Measurements from ENCODE around the gene ZNF12. TPM values are rescaled to one million over a fixed set of nuclear protein-coding genes. Genes with fewer than 3 reads are reported as not detected.
A peak's percentile ranks its signal among the peaks of the same experiment; 100 is the strongest.

The ZNF12 gene
- total RNA-seq, 1 donor from 2014 or later: 25.0 TPM

DNA sequence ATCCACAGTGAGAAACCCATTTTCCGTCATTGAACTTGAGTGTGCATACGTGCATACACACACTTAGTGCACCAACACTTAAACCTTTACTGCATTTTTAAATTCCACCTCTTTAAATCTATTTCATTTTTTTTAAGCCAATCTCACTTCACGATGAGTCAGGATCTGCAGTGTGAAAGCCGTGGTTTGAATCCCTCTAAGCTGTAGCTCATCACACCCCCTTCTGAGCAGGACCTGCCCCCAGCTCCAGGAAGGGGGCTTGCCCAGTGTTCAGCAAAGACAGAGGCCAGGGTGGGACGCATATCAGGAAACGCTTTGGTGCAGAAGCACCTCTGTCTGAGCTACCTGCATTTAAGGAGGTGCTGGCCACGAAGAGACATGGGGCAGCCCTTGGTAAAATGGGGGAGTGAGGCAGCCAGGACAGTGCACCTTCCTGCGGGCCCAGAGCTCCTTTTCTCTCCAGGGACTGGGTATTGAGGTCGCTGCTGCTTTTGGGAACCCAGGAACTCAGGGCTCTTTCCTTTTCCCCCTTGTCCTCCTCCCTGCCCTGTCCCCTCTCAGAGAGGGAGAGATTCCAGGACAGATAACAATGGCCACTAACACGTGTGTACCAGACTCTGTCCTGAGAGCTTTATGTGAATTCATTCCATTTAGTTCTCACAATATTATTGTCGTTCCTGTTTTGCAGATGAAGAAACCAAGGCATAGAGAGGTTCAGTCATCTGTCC, 48.0 kb downstream of the ZNF12 start:
- DNase-seq (peak; percentile 31), ATAC-seq (no peak)
- H3K27me3 ChIP-seq: no peaks in the 10 kb centered on the region
- H3K36me3 ChIP-seq: peaks cover 11% of the 10 kb centered on the region
- H3K9me3 ChIP-seq: no peaks in the 10 kb centered on the region
- H3K4me3 ChIP-seq: no peak overlapping the region
- TF ChIP-seq, protein P1, sequence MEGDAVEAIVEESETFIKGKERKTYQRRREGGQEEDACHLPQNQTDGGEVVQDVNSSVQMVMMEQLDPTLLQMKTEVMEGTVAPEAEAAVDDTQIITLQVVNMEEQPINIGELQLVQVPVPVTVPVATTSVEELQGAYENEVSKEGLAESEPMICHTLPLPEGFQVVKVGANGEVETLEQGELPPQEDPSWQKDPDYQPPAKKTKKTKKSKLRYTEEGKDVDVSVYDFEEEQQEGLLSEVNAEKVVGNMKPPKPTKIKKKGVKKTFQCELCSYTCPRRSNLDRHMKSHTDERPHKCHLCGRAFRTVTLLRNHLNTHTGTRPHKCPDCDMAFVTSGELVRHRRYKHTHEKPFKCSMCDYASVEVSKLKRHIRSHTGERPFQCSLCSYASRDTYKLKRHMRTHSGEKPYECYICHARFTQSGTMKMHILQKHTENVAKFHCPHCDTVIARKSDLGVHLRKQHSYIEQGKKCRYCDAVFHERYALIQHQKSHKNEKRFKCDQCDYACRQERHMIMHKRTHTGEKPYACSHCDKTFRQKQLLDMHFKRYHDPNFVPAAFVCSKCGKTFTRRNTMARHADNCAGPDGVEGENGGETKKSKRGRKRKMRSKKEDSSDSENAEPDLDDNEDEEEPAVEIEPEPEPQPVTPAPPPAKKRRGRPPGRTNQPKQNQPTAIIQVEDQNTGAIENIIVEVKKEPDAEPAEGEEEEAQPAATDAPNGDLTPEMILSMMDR (IDR thresholded peaks at IDR 0.05): no peak
- intact Hi-C loops (cut with DNase I): no loop called here
- no peak overlapping the region for H3K27ac ChIP-seq
- no peaks in the 10 kb centered on the region for H3K4me1 ChIP-seq

DNA sequence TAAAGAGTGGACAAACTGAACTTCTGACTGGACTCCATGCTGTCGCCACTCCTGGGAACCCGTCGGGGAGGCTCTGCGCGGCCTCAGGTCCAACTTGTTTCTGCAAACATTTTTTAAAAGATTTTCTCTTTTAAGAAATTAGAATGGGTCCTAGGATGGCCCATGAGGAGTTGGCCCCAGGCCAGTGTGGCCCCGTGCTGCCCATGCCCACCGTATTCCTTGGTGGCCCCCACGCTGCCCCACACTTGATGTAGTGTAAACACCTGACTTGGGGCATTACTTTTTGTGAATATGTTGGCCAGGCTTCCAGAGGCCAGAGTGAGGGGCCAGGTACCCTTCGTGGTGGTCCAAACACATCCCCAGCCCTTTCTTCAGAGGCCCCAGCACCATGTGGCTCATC, 50.3 kb downstream of the ZNF12 start:
- TF ChIP-seq, protein P1 (IDR thresholded peaks at IDR 0.05): no peak
- intact Hi-C loops (cut with DNase I): no loop called here
- H3K4me1 ChIP-seq: no peaks in the 10 kb centered on the region
- DNase-seq (peak; percentile 42), ATAC-seq (no peak)
- H3K9me3 ChIP-seq: no peaks in the 10 kb centered on the region
- no peak overlapping the region for H3K4me3 ChIP-seq
- no peaks in the 10 kb centered on the region for H3K27me3 ChIP-seq
- H3K27ac ChIP-seq: no peak overlapping the region
- peaks cover 11% of the 10 kb centered on the region for H3K36me3 ChIP-seq

DNA sequence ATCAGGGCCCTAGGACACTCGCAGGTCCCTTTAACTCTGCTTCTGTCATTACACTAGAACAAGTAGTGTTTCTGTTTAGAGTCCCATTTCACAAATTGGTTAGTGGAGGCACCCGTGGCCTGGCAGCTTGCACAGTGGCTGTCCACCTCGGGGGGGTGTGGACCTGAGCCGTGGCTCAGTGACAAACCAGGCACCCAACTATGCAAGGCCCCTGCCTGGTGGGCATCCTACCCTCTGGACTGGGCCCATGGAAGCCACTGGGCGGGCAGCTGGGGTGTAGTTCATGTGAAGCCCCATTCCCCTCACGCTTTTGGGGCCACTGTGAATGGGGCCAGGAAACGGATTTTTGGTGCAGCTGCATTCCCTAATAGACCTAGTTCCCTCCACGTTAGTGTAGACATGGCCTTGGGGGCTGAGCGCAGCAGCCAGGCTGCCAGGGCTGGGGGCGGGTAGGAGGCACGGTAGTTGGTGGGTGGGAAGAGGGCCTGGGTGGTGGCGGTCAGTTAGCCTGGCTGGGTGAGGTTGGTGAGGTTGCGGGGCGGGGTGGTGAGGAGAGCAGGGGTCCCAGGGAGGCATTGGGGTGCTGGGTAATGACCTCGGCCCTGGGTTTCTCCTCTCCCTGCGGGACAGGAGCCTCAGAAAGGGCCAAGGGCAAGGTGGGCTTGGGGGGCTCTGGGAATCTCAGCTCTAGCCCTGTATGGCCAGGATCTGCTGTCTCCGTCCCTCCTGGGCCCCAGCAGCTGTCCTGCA, 50.9 kb downstream of the ZNF12 start:
- H3K4me1 ChIP-seq: no peaks in the 10 kb centered on the region
- no peaks in the 10 kb centered on the region for H3K27me3 ChIP-seq
- no peaks in the 10 kb centered on the region for H3K9me3 ChIP-seq
- no peak for ATAC-seq
- intact Hi-C loops (cut with DNase I): no loop called here
- H3K27ac ChIP-seq: no peak overlapping the region
- H3K36me3 ChIP-seq: peaks cover 11% of the 10 kb centered on the region
- TF ChIP-seq, protein P1 (IDR thresholded peaks at IDR 0.05): no peak
- peak; percentile 48 for DNase-seq
- no peak overlapping the region for H3K4me3 ChIP-seq

DNA sequence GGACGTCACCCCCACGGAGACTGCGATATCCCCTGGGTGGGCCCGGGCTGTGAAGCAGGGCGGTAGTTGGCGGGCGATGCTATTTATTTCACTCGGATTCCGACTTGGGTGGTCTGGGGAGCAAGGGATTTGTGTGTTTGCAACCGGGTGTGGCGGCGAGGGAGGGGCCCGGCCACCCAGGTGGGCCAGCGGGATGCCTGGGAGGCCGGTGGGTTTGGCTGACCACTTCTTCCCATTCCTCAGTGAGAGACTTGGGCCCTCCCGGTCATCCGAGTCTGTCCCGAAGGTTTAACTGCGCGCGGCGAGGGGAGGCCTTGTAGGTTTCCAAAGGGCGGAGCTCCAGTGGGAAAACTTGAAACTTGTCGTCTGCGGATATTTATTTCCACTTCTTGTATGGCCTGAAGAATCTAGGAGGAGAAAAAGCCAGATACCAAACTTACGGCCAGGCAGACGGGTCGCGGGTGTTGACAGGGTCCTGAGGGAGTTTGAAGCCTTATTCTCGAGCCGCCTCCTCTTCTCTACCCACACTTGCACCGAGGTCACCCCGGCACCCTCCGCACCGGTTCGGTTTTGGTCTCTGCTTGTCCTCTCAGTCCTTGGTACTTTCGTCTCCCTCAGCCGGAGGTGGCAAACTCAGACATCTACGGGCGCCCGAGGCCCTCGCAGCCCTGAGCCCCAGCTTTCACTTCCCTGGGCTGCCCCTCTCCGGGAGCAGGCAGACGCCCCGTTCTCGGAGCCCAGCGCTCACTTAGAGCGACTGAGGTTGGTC, 51.7 kb downstream of the ZNF12 start:
- Histone ChIP-seq H3K27me3 (no peaks in the 10 kb centered on the region), H3K4me3 (no peak overlapping the region), H3K27ac (no peak overlapping the region), H3K9me3 (no peaks in the 10 kb centered on the region), H3K36me3 (peaks cover 12% of the 10 kb centered on the region), H3K4me1 (no peaks in the 10 kb centered on the region)
- no peak for ATAC-seq
- peak; percentile 56 for DNase-seq
- TF ChIP-seq, protein P1 (IDR thresholded peaks at IDR 0.05): no peak
- intact Hi-C loops (cut with DNase I): no loop called here

DNA sequence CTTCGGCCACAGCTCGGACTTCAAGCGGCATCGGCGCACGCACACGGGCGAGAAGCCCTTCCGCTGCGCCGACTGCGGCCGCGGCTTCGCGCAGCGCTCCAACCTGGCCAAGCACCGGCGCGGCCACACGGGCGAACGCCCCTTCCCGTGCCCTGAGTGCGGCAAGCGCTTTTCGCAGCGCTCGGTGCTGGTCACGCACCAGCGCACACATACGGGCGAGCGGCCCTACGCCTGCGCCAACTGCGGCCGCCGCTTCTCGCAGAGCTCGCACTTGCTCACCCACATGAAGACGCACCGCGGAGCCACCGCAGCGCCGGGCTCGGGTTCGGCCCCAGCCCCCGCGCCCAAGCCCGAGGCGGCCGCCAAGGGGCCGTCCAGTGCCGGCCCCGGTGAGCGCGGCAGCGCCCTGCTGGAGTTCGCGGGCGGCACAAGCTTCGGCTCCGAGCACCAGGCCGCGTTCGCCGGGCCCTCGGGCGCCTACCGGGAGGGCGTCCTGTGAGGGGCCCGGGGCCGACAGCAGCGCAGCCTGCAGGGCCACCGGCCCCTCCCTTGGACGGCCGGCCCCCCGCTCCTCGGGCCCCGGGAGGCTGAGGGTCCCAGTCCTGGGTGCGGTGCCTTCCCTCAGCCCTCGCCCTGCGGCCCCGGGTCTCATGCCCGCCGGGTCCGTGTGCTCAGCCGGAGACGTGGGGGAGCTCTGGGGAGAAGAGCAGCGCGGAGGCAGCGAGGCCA, 52.5 kb downstream of the ZNF12 start:
- intact Hi-C loops (cut with DNase I): no loop called here
- Histone ChIP-seq H3K27me3 (no peaks in the 10 kb centered on the region), H3K9me3 (no peaks in the 10 kb centered on the region), H3K27ac (no peak overlapping the region), H3K36me3 (peaks cover 18% of the 10 kb centered on the region), H3K4me3 (no peak overlapping the region), H3K4me1 (no peaks in the 10 kb centered on the region)
- DNase-seq (peak; percentile 32), ATAC-seq (no peak)
- TF ChIP-seq, protein P1 (IDR thresholded peaks at IDR 0.05): no peak

Data from upper lobe of right lung (tissue), 1 donor.